A673 (cell line): ENCODE results near the gene DMXL2.

Source experiments
- EZH2 ChIP-seq: fragments of 200-600 bp; sonication (generic); IDR thresholded peaks from 2 replicates; pipeline ENCODE4 v1.6.1; 2017; ENCODE audit warnings: borderline replicate concordance, low read depth, mild to moderate bottlenecking, mixed read lengths, antibody characterized with exemption, low read length; ENCODE audit not compliant: poor library complexity, severe bottlenecking
- TF ChIP-seq, protein P1 (sequence below): fragments of 300-800, 200-600 bp; sonication (generic); conservative IDR thresholded peaks from 2 replicates; pipeline ENCODE4 v1.5.1; 2017; ENCODE audit warnings: low read depth, mild to moderate bottlenecking, antibody characterized with exemption, low read length, moderate library complexity, mixed read lengths

DNA sequence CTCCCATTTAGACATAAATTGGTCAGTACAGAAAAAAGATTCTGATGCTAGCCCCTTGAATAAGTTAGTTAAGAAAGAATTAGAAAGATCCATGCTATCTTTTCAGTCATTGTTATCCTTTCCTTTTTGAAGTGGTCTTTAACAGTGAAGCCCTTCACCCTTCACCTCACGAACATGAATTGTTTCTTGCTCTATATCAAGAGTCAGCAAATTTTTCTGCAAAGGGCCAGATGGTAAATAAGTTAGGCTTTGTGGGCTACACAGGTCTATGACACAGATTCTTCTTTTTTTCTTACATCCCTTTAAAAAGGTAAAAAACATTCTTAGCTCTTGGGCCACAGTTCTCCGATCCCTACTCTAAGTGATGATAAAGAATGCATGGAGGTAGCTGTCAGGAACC, 74.9 kb downstream of the DMXL2 start:
- TF ChIP-seq, protein P1, sequence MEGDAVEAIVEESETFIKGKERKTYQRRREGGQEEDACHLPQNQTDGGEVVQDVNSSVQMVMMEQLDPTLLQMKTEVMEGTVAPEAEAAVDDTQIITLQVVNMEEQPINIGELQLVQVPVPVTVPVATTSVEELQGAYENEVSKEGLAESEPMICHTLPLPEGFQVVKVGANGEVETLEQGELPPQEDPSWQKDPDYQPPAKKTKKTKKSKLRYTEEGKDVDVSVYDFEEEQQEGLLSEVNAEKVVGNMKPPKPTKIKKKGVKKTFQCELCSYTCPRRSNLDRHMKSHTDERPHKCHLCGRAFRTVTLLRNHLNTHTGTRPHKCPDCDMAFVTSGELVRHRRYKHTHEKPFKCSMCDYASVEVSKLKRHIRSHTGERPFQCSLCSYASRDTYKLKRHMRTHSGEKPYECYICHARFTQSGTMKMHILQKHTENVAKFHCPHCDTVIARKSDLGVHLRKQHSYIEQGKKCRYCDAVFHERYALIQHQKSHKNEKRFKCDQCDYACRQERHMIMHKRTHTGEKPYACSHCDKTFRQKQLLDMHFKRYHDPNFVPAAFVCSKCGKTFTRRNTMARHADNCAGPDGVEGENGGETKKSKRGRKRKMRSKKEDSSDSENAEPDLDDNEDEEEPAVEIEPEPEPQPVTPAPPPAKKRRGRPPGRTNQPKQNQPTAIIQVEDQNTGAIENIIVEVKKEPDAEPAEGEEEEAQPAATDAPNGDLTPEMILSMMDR: no peak
- no peak for TF ChIP-seq EZH2
